NCI-H748 treated with DMSO at 0.1 percent for 48 hours (cell line): ENCODE data around the gene EVI5.
A peak's percentile ranks its signal among the peaks of the same experiment; 100 is the strongest.

ENCODE experiments used
- DNase-seq: peaks from one replicate; lab custom pipeline; 2025; lab: John Stamatoyannopoulos, UW

Gene EVI5

GRCh38 chr1:92515796-92516201 lies 269.1 kb downstream of the EVI5 start:
- DNase-seq = no peak

GRCh38 chr1:92511541-92511940 lies 273.4 kb downstream of the EVI5 start:
- DNase-seq = no peak

GRCh38 chr1:92509619-92510018 lies 275.3 kb downstream of the EVI5 start:
- DNase-seq = no peak

GRCh38 chr1:92505015-92505692 lies 279.8 kb downstream of the EVI5 start:
- DNase-seq = no peak

- no peak for DNase-seq
These were observed 280.5 kb downstream of the EVI5 start for GRCh38 chr1:92504291-92505014.

GRCh38 chr1:92503926-92504285 lies 281.0 kb downstream of the EVI5 start:
- DNase-seq = no peak

GRCh38 chr1:92503043-92503925 lies 281.6 kb downstream of the EVI5 start:
- DNase-seq = no peak

- DNase-seq = no peak
These were observed 282.7 kb downstream of the EVI5 start for GRCh38 chr1:92502247-92502646.

GRCh38 chr1:92500552-92500951 lies 284.4 kb downstream of the EVI5 start:
- no peak for DNase-seq

GRCh38 chr1:92495392-92496063 lies 289.4 kb downstream of the EVI5 start:
- no peak for DNase-seq

GRCh38 chr1:92494485-92495141 lies 290.3 kb downstream of the EVI5 start:
- no peak for DNase-seq

GRCh38 chr1:92493139-92493538 lies 291.8 kb downstream of the EVI5 start:
- no peak for DNase-seq

- DNase-seq = no peak
These were observed 296.1 kb downstream of the EVI5 start for GRCh38 chr1:92488832-92489231.

GRCh38 chr1:92488416-92488815 lies 296.5 kb downstream of the EVI5 start:
- no peak for DNase-seq

- no peak for DNase-seq
These were observed 297.8 kb downstream of the EVI5 start for GRCh38 chr1:92487078-92487605.

- no peak for DNase-seq
These were observed 298.4 kb downstream of the EVI5 start, which contains the start of gene GFI1 for GRCh38 chr1:92486251-92487077. GFI1 (minus strand) TSS chr1:92486925; CDS start chr1:92483487, 3,438 bp downstream.

- DNase-seq = peak; percentile 17
These were observed 299.3 kb downstream of the EVI5 start for GRCh38 chr1:92485381-92486250.

- DNase-seq = no peak
These were observed 300.2 kb downstream of the EVI5 start for GRCh38 chr1:92484472-92485380.
